Renal cortex interstitium (tissue), 15 donors: ENCODE results near the gene RIPPLY3. TPM values are rescaled to one million over a fixed set of nuclear protein-coding genes. Genes with fewer than 3 reads are reported as not detected.
A peak's percentile ranks its signal among the peaks of the same experiment; 100 is the strongest.

ENCODE experiments used
- DNase-seq, 11 donors: peaks; one replicate each; pipeline ENCODE4 v3.0.0-alpha.2; 2013; ENCODE audit warnings: low read depth in 9 of 11, low spot score in 4 of 11; ENCODE audit errors: extremely low read depth in 1 of 11
- long read RNA-seq, 16 experiments: transcript quantifications; one replicate each; lab custom pipeline, GENCODE V29; 2026
- polyA plus RNA-seq, 3 donors: library from polyadenylated mRNA; unstranded; fragments of 120-200 nt; gene quantifications; one replicate each; pipeline ENCODE4 v1.2.1, GENCODE V29; 2013; ENCODE audit not compliant: insufficient read length in 3 of 3

Gene RIPPLY3
- polyA plus RNA-seq, result 1 to 10 TPM; 1.9 to 3.0 (median 2.5) TPM
- long read RNA-seq, donor 1, partial matches to known transcripts, result 0 of 1 reads
- long read RNA-seq, donor 1, other reads (novel, unspliced or antisense), result 0 of 1 reads
- long read RNA-seq, donor 2, partial matches to known transcripts, result 0 of 1 reads
- long read RNA-seq, donor 2, other reads (novel, unspliced or antisense), result 0 of 1 reads
- long read RNA-seq, donor 3, partial matches to known transcripts, result 0 of 1 reads
- long read RNA-seq, donor 3, other reads (novel, unspliced or antisense), result 0 of 1 reads
- long read RNA-seq, donor 4, result 0 reads
- long read RNA-seq, donor 5, partial matches to known transcripts, result 0 of 1 reads
- long read RNA-seq, donor 5, other reads (novel, unspliced or antisense), result 0 of 1 reads
- long read RNA-seq, donor 6, partial matches to known transcripts, result 0 of 3 reads
- long read RNA-seq, donor 6, other reads (novel, unspliced or antisense), result 0 of 3 reads
- long read RNA-seq, donor 7, result 0 reads
- long read RNA-seq, donor 8, partial matches to known transcripts, result 0 of 1 reads
- long read RNA-seq, donor 8, other reads (novel, unspliced or antisense), result 0 of 1 reads
- long read RNA-seq, donor 9, partial matches to known transcripts, result 5 of 5 reads
- long read RNA-seq, donor 9, other reads (novel, unspliced or antisense), result 0 of 5 reads
- long read RNA-seq, donor 10, result 0 reads
- long read RNA-seq, donor 11, result 0 reads
- long read RNA-seq, donor 12, result 0 reads
- long read RNA-seq, donor 13, transcript RIPPLY3-201 (4 exons, 2,235 nt), result major isoform, 5 of 5 reads
- long read RNA-seq, donor 13, partial matches to known transcripts, result 0 of 5 reads
- long read RNA-seq, donor 13, other reads (novel, unspliced or antisense), result 0 of 5 reads
- long read RNA-seq, donor 14, transcript RIPPLY3-201 (4 exons, 2,235 nt), result major isoform, 7 of 7 reads
- long read RNA-seq, donor 14, partial matches to known transcripts, result 0 of 7 reads
- long read RNA-seq, donor 14, other reads (novel, unspliced or antisense), result 0 of 7 reads
- long read RNA-seq, donor 15, result 0 reads
- long read RNA-seq, donor 16, result 0 reads

- DNase-seq, result no peak
These were observed at the start of gene RIPPLY3 for GRCh38 chr21:37006486-37007291. RIPPLY3 (plus strand) TSS chr21:37006702; CDS start chr21:37006773, 71 bp downstream.

- DNase-seq, result no peak
These were observed 47.3 kb upstream of the RIPPLY3 start for GRCh38 chr21:36959020-36959835.

DNA sequence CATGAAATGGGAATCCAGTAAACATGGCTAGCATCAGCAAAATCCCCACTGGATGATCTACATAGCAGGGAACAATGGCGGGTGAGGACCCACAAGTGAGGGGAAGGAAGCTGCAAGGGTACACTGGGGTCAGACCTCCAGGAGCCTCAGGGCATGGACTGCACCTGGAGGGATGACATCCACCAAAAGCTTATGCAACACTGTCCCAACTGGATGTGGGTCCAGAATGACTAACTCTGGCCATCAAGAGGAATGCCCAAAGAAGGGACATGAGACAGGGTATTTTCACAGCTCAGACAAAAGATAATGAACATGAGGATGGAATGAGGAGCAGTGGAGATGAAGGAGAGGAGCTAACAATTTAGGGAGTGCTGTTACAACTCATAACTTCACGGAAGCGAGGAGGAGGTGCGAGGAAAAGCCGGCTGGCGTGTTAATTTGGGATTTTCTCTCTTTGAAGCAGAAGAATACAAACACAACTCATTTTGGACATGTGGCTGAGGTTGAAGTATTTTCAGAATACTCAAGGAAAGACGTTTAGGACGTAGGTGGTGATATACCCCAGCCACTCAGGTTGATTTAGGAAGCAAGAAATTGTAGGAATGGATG is 45.7 kb upstream of the RIPPLY3 start:
- DNase-seq, result no peak

- DNase-seq, result no peak
These were observed 44.3 kb upstream of the RIPPLY3 start for GRCh38 chr21:36962098-36962780.

DNA sequence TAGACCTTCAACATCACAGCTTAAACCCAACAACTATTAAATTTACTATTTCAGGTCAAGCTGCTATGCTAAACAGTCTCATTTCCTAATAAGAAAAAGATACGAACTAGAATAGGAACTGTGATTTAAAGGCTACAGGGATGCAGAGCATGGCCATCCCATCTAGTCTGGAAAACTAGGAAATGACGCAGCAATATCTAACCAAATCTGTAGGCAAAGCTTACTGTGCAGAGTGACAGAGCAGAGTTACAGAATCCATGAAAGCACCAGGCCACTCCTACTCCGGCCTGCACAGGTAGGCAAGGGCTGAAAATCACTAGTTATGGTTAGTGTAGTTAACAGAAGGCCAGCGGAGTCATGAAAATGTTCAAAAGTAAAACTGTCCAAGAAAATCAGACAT is 42.1 kb upstream of the RIPPLY3 start:
- no peak for DNase-seq

DNA sequence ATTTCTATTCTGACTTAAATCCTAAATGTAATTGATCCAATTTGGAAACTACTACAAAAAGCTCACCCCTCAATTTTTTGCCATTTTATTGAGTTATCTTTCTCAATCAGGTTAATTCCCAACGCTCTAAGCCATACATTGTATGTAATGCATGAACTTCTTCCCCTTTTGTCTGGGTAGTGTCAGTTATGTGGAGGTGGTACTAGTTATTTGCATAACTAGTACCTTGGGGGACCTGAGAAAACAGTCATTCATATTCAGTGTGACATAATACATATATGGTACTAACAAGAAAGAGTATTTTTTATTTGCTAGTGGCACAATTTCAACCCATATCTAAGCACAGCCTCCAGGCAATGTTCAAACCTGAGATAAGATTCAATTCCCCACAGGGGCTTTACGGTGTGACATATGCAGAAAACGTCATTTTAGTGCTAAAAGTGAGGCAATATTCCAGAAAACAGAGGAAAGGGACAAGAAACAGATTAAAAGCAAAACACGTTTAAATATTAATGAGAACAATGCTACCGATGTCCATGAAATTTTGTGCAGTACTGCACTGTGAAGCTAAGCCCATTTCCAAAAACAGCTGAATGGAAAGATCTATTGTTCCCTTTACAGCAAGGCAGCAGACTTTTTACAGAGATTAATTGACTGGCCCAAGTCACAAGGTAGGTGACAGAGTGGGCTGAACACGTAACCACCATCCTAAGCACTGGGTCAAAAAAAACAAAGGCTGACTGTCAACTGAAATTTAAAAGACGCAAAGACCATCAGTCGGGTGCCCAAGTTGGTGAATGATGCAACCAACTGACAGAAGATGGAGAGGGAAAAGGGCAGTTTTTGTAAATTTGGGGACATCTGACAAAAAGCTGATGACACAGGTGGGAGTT is 41.4 kb upstream of the RIPPLY3 start:
- no peak for DNase-seq

- DNase-seq, result no peak
These were observed 40.8 kb upstream of the RIPPLY3 start for GRCh38 chr21:36965720-36966065.

- DNase-seq, result peak in 3 of 11 donors; percentile 54 to 57 (median 56)
These were observed 40.3 kb upstream of the RIPPLY3 start, which contains the start of gene HLCS for GRCh38 chr21:36966066-36966820. HLCS (minus strand) TSS chr21:36966669; CDS start chr21:36966638, 31 bp downstream.

- DNase-seq, result peak in 1 of 11 donors; percentile 32
These were observed 39.4 kb upstream of the RIPPLY3 start for GRCh38 chr21:36966821-36967768.

DNA sequence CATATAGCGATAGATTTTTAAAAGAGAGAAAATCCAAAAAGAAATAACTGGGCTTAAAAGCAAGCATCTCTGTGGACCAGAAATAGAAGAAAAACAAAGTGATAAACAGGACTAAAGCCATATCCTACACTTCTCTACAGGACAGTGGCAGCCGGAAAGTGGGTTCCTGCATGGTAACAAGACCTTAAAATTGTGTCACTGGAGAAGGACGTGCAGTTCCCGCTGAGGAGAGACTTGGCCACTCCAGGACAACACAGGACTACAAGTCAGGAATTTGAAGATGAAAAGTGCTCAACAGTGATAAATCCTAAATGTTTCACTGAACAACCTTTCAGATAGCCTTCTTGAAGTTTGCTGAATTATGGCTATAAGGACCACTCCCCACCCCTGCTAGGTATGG is 38.1 kb upstream of the RIPPLY3 start:
- no peak for DNase-seq

DNA sequence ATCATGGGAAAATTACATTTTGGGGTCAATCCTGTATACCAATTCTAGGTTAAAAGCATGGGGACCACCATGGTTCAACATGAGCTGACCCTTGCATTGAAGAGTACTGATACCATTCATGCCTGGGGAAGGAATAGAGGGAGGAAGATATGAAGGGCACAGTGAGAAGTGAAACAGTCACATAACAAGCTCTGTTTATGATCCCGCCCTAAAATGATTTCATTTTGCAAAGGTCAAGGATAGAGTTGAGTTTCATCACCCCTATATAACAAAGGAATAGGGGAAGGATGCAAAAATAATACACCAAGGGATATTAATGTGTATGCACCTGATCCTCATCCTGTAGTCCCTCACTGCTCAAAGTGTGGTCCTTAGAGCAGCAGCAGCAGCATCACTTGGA is 37.5 kb upstream of the RIPPLY3 start:
- no peak for DNase-seq

- DNase-seq, result no peak
These were observed 32.3 kb upstream of the RIPPLY3 start for GRCh38 chr21:36973986-36974850.

- no peak for DNase-seq
These were observed 31.7 kb upstream of the RIPPLY3 start for GRCh38 chr21:36974851-36975192.
